ENCODE results near the gene FAM193B. TPM values are rescaled to one million over a fixed set of nuclear protein-coding genes. Genes with fewer than 3 reads are reported as not detected.

Gene FAM193B
- total and polyA plus RNA-seq, 10 donors, result 86.9 to 364 (median 134) TPM

- H3K27me3 ChIP-seq (replicated peaks in 1 of 7), result no peaks in the 10 kb centered on the region
- no peak overlapping the region for H3K27ac ChIP-seq
- DNase-seq, result peak; percentile 68
- WGBS, 5 donors, result 93 to 100% (median 95%) methylated on average over 3 to 4 of the region's 4 CpGs
- peaks cover 14 to 100% (median 61%) of the 10 kb centered on the region in 6 donors for H3K4me1 ChIP-seq
- intact Hi-C loops (cut with DNase I; ENCODE audit: low total_unique reads), result no loop called here
- peaks cover 0 to 71% (median 27%) of the 10 kb centered on the region in 6 donors for H3K36me3 ChIP-seq
- no peak overlapping the region for H3K4me3 ChIP-seq
- no peaks in the 10 kb centered on the region for H3K9me3 ChIP-seq
- TF ChIP-seq POLR2A (IDR thresholded peaks at IDR 0.05) (no peak), POLR2AphosphoS5 (IDR thresholded peaks at IDR 0.05) (no peak), CTCF (IDR thresholded peaks at IDR 0.05 in 8 of 11, conservative IDR thresholded peaks at IDR 0.05 in 3 of 11) (no peak)
Measured at GRCh38 chr5:177505075-177505474, 49.3 kb downstream of the FAM193B start.

GRCh38 chr5:177504086-177505056 is 50.0 kb downstream of the FAM193B start:
- Histone ChIP-seq H3K27ac (no peak overlapping the region), H3K36me3 (peaks cover 0 to 70% (median 27%) of the 10 kb centered on the region in 6 donors), H3K4me3 (no peak overlapping the region), H3K4me1 (peaks cover 12 to 99% (median 57%) of the 10 kb centered on the region in 6 donors), H3K27me3 (replicated peaks in 1 of 7) (no peaks in the 10 kb centered on the region), H3K9me3 (no peaks in the 10 kb centered on the region)
- TF ChIP-seq POLR2A (IDR thresholded peaks at IDR 0.05) (no peak), POLR2AphosphoS5 (IDR thresholded peaks at IDR 0.05) (peak in 1 of 3 donors; percentile 43)
- WGBS, 5 donors, result 87 to 93% (median 89%) methylated on average over 28 to 47 of the region's 47 CpGs
- intact Hi-C loops (cut with DNase I; ENCODE audit: low total_unique reads), result loop anchor here (5.0 kb wide), 1 partner anchor 112 kb away; no protein-coding TSS in a partner anchor
- DNase-seq, result peak; percentile 78

- 83 to 93% (median 88%) methylated on average over 17 to 24 of the region's 24 CpGs for WGBS, 5 donors
- Histone ChIP-seq H3K9me3 (no peaks in the 10 kb centered on the region), H3K27me3 (replicated peaks in 1 of 7) (peaks cover 0 to 6% (median 0%) of the 10 kb centered on the region in 7 donors), H3K36me3 (peaks cover 0 to 70% (median 27%) of the 10 kb centered on the region in 6 donors), H3K4me1 (peaks cover 16 to 99% (median 58%) of the 10 kb centered on the region in 6 donors), H3K4me3 (no peak overlapping the region), H3K27ac (no peak overlapping the region)
- DNase-seq, result no peak
- TF ChIP-seq POLR2AphosphoS5 (IDR thresholded peaks at IDR 0.05) (peak in 2 of 3 donors; percentile 32 to 63), POLR2A (IDR thresholded peaks at IDR 0.05) (no peak)
- intact Hi-C loops (cut with DNase I; ENCODE audit: low total_unique reads), result loop anchor here (5.0 kb wide), 1 partner anchor 111 kb away; no protein-coding TSS in a partner anchor
Measured at GRCh38 chr5:177503351-177504085, 50.8 kb downstream of the FAM193B start.

- peaks cover 0 to 65% (median 27%) of the 10 kb centered on the region in 6 donors for H3K36me3 ChIP-seq
- peaks cover 22 to 99% (median 61%) of the 10 kb centered on the region in 6 donors for H3K4me1 ChIP-seq
- intact Hi-C loops (cut with DNase I; ENCODE audit: low total_unique reads), result loop anchor here (5.0 kb wide), 1 partner anchor 111 kb away; no protein-coding TSS in a partner anchor
- H3K9me3 ChIP-seq, result no peaks in the 10 kb centered on the region
- no peak for DNase-seq
- H3K27me3 ChIP-seq (replicated peaks in 1 of 7), result peaks cover 0 to 13% (median 0%) of the 10 kb centered on the region in 7 donors
- H3K4me3 ChIP-seq, result no peak overlapping the region
- 80 to 86% (median 82%) methylated on average over 15 to 16 of the region's 16 CpGs for WGBS, 5 donors
- TF ChIP-seq POLR2A (IDR thresholded peaks at IDR 0.05) (no peak), POLR2AphosphoS5 (IDR thresholded peaks at IDR 0.05) (peak in 2 of 3 donors; percentile 40 to 61)
- peak overlapping the region in 2 of 8 donors; percentile 60 to 63 for H3K27ac ChIP-seq
Measured at GRCh38 chr5:177502886-177503285, 51.5 kb downstream of the FAM193B start.
